NCI-H2196 (cell line): Measurements from ENCODE around the gene RIN2.

Experiments
- DNase-seq: peaks from one replicate; lab custom pipeline; 2025; ENCODE audit not compliant: unreplicated experiment; lab: John Stamatoyannopoulos, UW

Gene RIN2

DNA sequence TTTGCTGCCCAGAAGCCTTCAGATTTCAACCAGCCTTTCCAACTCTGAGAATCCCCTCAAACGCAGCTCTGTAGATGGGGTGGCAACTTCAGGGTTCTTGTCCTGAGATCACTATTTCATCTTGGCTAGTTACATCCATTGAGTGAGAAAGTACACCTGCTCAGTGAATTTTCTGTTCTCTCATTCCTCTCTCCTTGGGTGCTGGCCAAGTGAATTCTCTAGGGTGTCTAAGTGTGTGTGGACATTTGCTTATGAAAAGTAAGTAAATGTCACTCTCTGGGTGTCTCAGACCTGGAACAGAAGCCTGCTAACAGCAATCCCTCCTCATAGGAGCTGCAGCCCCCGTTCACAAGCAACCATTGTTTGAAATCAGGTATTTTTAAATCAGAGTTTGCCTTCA is 3.8 kb downstream of the RIN2 start:
- peak; percentile 15 for DNase-seq

GRCh38 chr20:19764207-19764606 is 6.1 kb downstream of the RIN2 start:
- no peak for DNase-seq

GRCh38 chr20:19765266-19765665 is 7.2 kb downstream of the RIN2 start:
- DNase-seq: no peak

DNA sequence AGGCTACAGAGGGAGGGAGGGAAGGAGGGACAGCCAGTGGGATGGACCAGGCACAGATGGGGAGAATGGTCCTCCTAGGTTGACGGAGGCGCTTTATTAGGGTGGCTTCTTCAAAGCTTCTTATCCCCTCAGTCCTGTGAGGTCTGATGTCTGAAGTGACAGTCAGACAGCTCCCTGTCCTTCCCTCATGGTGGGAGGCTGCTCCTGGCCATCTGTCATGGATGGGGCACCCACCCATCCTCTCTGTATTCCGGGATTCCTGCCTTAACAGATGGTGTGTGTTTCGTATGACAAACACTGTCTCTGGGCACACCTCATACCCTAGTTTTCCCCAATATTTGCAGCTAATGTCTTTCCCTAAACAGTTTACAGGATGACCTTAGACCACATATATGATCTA is 7.9 kb downstream of the RIN2 start:
- no peak for DNase-seq

DNA sequence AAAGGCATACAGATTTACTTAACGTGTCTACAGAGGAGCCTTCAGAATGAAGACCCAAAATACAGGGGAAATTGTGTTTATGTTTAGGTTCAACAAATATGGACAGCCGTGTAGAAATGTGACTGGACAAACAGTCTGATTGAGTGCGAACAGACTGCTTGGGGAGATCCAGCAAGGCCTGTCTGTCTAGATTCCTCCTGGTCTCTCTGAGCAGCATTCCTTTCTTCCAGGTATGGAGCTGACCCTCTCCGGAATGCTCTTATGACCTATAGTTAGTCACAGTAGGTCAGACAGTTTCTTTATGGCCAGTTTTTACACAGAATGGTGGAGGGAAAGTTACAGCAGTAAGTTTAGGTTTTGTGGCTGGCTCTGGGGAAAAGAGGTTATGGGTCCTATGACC is 9.0 kb downstream of the RIN2 start:
- no peak for DNase-seq

- DNase-seq: no peak
Measured at GRCh38 chr20:19768325-19768842, 10.3 kb downstream of the RIN2 start.

GRCh38 chr20:19769507-19769906 is 11.4 kb downstream of the RIN2 start:
- no peak for DNase-seq

DNA sequence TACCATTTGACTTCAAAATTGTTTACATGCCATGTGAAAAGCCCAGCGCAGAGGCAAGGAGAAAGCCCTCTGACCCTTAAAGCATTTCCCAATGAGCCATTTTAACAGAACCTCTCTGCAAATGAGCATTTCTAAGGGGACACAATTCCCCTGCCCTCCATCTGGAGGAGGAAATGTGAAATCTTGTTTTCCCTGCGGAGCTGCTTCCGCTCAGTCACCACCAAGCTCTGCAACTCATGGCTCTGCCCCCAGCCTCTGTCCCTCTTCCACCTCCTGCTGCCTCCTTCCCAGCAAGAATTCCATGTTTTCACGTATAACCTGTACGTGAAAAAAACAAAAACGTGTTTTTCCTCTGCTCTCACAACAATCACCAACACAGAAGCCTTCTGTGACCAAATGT is 12.3 kb downstream of the RIN2 start:
- no peak for DNase-seq

- no peak for DNase-seq
Measured at GRCh38 chr20:19771031-19771430, 13.0 kb downstream of the RIN2 start.

GRCh38 chr20:19773471-19773870 is 15.4 kb downstream of the RIN2 start:
- DNase-seq: no peak

DNA sequence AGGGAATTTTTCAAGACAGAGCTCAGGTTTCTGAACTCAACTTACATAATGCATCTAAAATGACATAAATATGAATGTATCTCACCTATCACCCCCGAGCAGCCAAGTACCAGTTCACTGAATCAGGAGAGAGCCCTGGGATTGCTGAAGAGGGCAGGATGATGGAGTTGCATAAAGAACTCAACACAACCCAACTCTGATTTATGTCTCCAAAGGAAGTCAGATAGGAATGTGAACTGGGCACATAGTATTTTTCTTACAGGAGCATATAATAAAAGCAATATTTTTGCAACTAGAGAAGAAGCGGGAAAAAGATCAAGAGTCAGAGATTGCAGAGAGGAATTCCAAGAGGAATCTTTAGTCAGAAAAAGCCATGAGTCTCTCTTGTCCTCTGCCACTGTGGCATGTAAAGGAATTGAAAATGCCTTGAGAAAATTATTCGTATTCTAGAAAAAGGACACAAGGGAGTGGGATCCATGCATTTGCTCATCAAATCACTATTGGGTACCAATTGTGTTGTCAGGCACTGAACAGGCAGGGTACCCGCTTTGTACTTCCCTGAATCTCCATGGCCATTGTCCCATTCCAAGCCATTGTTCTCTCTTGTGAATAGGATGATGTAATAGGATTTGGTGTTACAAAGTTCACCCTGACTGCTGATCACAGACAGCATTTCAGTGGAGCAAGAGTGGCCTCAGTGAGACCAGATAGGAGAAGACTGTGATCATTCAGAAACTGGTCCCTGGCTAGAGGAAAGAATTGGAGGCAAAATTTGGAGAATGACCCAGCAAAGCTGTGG is 16.3 kb downstream of the RIN2 start:
- no peak for DNase-seq

DNA sequence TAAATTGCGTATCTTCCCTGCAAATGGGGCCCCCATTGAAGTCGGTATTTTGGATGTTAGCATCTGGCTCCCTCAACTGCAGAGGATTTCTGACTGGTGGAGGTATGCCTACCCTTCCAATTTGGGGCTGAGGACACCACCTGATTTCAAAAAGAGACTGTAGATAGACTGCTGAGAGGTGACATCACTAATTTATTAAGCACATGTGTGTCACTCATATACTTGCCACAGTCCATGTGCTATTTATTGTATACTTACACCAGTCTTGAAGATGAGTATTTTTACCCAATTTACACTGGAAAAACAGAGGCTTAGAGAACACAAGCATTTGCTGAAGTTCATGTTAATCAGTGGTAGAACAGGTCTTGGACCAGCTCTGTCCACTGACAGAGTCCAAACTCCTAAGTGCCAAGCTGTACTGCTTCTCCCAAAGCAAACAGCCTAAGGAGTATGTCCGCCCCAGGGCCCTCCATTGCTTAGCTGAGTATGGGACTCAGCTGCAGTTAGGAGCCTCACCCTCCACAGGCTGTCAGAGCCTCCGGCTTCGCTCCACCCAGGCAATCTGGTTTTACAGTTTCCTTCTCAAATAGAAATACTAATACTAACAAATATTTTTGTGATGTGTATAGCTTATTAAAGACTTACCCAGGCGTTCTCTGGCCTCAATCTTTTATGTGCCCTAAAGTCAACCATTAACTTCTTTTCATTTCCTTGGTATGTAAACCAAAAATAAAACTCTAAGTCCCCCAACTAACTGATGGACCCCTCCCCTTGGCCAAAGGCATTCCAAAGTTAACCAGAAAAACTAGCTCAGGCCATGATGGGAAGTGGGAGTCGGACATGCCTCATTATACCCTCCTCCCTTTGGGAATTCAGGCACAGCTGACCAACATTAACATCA is 17.5 kb downstream of the RIN2 start:
- no peak for DNase-seq

DNA sequence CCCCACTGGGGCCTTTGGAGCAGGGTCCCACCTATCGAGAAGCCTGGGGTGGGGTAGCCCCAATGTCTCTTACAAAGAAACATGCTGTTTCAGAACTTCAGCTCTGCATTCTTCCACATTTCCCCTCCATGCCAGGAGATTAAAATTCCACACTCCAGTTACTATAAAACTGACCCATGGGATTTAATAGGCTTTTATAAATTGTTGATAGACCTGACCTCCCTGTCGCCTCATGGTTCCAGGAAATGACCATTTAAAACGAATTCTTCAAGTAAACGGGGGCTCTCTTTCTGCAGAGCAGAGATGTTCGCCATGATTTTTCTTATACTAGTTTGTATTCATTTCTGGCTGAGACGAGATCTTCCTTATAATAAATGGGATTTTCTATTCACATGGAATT is 19.3 kb downstream of the RIN2 start:
- no peak for DNase-seq

GRCh38 chr20:19777981-19778380 is 19.9 kb downstream of the RIN2 start:
- DNase-seq: no peak

GRCh38 chr20:19778404-19778803 is 20.3 kb downstream of the RIN2 start:
- DNase-seq: no peak

GRCh38 chr20:19779634-19780033 is 21.6 kb downstream of the RIN2 start:
- no peak for DNase-seq

DNA sequence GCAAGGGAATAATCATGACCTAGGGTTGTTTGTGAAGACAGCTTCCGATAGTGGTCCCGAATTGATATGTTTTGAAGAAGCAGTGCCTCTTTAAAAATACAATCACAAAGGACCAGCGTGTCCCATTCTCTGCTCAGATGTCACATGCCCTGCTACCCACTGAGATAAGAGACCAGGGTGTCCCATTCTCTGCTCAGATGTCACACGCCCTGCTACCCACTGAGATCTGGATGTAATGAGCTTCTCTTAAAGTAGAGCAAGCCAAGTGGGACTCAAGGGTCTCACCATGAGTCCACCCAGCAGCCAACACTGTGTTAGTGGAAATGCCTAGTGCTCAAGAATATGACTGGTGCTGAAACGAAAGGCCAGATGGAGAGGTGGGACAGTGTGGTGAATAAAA is 22.2 kb downstream of the RIN2 start:
- DNase-seq: no peak

DNA sequence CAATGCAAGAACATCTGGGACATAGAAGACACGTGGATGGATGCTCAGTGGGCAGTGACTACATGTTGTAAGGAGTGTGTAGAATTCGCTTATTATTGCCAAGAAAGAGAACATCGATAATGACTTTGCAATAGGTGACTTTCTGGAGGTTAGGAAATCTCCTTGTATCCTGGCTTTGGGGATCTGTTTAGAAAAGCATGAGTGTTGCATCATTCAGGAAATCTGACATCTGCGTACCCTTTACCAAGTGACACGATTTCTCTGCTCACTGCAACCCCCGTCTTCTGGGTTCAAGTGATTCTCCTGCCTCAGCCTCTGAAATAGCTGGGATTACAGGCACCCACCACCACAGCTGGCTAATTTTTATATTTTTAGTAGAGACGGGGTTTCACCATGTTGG is 23.2 kb downstream of the RIN2 start:
- DNase-seq: no peak

GRCh38 chr20:19782669-19783068 is 24.6 kb downstream of the RIN2 start:
- no peak for DNase-seq

DNA sequence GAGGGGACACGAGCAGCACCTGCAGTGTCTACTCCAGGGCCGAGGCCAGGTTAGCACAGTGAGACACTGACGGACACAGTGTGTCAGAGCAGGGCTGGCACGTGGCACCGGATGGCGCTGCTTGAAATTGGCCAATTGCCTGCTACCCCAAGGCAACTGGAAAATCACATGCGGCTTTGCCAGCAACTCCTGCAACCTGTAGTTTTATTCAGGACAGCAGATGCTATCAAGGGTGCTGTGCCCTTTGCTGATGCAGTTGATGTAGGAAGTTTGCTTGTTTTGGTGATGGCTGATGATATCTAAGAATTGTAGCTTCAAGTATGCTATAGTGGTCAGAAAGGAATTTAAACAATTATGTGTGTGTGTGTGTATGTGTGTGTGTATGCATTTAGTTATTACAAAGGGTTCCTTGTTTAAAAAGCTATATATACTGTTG is 25.9 kb downstream of the RIN2 start:
- DNase-seq: peak; percentile 81

GRCh38 chr20:19784511-19785172 is 26.6 kb downstream of the RIN2 start:
- DNase-seq: peak; percentile 88
